HG02973 (cell line): ENCODE results near the gene MRPL28.
"Not testable (repeated sequence)": the region's sequence is repeated elsewhere in the genome, so short reads cannot be mapped to it uniquely, and the experiment has no call there.

ENCODE experiments used
- ATAC-seq: cut with Tn5 transposase; IDR thresholded peaks from one replicate; pipeline ENCODE4 v1.9.1; 2021; ENCODE audit warnings: moderate library complexity; ENCODE audit not compliant: unreplicated experiment

MRPL28 gene

DNA sequence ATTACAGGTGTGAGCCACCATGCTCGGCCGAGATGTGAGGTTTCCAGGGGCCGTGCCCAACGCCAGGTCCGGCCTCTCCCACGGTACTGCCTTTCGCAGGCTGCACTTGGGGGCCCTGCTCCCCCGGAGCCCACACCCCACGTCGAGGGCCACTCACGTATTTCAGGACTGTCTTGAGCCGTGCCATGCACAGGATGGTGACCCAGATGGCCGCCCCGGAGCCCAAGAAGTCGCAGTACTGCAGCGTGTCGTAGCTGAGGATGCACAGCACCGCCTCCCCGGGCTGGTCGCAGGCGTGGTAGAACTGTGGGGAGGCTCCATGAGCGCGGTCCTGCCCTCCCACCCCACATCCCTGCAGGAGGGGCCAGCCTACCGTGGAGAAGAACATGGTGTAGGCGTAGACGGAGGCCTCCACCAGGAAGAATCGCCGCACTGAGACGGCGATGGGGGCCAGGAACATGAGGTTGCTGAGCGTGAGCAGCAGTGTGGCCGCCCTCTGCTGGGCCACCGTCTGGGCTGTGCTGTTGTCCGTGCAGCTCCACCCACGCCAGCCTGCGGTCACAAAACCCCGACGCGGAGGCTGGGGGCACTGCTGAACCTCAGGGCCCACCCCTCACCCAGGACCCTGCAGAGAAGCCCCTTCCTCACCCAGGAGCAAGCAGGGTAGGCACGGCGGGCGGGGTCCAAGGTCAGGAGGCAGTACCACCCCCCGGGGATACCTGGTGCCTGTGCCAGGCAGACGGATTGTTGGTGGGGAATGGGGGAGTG is 3.7 kb upstream of the MRPL28 start:
- ATAC-seq, result no peak

DNA sequence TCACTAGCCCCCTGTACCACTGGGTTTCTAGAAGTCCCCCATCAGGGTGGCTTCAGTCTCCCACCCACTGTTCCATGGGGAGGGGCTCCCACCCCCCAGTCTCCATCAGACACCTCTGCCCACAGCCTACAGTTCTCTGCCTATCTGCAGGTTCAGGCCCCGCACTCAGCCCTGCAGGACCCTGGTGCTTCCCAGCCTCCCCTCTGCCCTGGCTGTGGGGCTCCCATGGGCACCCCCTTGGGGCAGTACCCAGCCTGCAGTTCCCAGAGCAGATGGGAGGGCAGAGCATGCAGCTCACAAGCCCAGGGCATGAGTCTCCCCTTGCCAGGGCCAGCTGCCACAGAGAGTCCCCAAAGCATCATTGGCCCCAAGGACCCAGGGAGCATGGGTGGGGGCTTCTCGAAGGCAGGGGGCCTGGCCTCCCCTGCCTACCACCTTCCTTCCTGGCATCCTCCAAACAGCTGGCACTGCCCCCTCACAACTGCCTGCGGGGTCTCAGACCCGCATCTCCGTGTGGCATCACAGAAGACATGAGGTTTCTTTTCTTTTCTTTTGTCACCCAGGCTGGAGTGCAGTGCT is 2.8 kb upstream of the MRPL28 start:
- ATAC-seq, result no peak

- ATAC-seq, result no peak
Measured at GRCh38 chr16:372302-372983, 2.1 kb upstream of the MRPL28 start.

- ATAC-seq, result no peak
Measured at GRCh38 chr16:371515-372301, 1.4 kb upstream of the MRPL28 start.

- no peak for ATAC-seq
Measured at GRCh38 chr16:370979-371514, 709 bp upstream of the MRPL28 start.

DNA sequence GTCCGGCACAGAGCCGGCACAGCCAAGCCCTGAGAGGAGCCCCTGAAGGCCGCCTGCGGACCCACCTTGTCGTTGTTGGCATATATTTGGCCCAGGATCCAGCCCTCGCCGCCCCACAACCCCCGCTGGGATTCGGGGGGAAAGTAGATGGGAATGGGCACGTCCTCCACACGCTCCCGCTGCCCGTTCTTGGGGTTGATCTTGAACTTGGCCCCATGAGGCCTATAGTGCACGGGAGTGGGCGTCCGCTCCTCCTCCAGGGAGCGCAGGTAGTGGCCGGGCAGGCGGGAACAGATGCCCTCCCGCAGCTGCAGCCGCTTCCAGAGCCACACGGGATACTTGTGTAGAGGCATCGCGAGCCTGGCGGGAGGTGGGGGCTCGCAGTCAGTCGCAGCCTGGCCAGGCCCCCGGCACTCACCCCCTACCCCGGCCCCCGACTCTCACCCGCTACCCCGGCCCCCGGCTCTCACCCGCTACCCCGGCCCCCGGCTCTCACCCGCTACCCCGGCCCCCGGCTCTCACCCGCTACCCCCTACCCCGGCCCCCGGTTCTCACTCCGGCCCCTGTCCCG is 387 bp downstream of the MRPL28 start:
- no peak for ATAC-seq

GRCh38 chr16:369275-369865 is 968 bp downstream of the MRPL28 start:
- ATAC-seq, result no peak

- ATAC-seq, result no peak
Measured at GRCh38 chr16:368388-369158, 1.8 kb downstream of the MRPL28 start.

DNA sequence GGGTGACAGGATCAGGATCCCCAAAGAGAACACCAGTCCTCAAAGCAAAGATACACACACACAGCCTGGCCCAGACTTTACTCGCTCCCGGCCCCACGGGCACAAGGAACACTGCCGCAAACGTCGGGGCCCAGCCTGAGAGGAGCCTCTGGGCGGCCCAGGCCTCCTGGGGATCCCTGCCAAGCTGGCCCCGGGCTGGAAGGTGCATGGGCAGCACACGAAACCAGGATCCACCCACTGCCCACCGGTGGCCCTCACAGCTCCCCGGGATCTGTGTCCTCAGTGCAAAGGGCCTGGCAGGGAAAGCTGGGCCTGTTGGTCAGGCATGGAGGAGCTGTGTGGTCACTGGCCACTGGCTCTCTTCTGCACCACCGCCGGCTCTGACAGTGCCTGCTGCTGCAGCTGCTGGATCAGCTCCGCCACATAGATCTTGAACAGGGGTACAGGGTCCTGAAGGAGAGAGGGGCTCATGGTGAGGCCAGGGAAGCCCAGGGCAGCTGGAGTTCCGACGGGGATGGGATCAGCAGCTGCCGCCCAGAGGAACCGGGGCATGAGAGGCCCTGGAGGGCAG is 2.9 kb downstream of the MRPL28 start:
- no peak for ATAC-seq

- ATAC-seq, result no peak
Measured at GRCh38 chr16:366476-366875, 3.9 kb downstream of the MRPL28 start.

GRCh38 chr16:364595-365491 is 5.5 kb downstream of the MRPL28 start:
- ATAC-seq, result no peak

DNA sequence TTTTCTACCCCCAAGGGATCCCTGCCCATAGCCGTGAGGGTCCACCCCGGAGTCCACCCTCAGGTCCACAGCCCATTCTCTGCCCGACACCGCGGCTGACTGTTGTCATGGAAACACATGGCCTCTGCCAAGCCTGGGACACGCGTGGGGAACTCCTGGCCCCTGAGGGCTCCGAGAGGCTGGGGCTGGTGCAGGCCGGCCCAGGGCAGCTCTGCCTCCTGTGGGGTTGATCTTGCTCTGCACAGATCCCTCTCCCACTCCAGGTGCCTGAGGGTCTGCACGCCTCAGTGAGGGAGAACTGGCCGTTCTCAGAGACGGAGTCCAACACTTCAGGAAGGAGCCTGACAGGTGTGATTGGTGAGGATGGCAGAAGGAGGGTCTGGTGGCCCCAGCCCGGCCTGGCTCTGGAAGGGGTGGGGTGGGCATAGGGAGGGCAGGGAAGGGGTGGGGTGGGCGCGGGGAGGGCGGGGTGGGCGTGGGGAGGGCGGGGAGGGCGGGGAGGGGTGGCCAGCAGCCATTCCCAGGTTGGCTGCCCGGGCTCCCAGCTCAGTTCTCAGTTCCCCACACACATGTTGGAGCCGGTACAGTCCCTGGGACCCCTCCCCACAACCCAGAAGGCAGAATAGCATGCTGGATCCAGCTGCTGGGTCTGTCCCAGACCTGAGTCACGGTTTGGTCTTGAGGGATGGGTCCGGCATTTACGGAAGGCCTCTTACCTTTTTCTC is 6.4 kb downstream of the MRPL28 start:
- no peak for ATAC-seq

GRCh38 chr16:363110-363765 is 7.1 kb downstream of the MRPL28 start:
- no peak for ATAC-seq

DNA sequence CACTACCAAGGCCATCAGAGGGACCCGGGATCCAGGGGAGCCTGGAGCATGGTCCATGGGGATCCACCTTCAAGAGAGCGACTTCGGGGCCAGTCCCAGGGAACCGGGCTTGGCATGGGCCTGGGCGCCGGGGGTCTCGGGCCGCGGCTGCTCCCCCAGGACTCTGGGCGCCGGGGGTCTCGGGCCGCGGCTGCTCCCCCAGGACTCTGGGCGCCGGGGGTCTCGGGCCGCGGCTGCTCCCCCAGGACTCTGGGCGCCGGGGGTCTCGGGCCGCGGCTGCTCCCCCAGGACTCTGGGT is 7.7 kb downstream of the MRPL28 start:
- not testable (repeated sequence) for ATAC-seq

GRCh38 chr16:361872-362701 is 8.3 kb downstream of the MRPL28 start:
- no peak for ATAC-seq

- no peak for ATAC-seq
Measured at GRCh38 chr16:361341-361871, 8.9 kb downstream of the MRPL28 start.
